ENCODE measurements around the gene NUP98.
"Not testable (repeated sequence)": the region's sequence is repeated elsewhere in the genome, so short reads cannot be mapped to it uniquely, and the experiment has no call there.

NUP98 gene

DNA sequence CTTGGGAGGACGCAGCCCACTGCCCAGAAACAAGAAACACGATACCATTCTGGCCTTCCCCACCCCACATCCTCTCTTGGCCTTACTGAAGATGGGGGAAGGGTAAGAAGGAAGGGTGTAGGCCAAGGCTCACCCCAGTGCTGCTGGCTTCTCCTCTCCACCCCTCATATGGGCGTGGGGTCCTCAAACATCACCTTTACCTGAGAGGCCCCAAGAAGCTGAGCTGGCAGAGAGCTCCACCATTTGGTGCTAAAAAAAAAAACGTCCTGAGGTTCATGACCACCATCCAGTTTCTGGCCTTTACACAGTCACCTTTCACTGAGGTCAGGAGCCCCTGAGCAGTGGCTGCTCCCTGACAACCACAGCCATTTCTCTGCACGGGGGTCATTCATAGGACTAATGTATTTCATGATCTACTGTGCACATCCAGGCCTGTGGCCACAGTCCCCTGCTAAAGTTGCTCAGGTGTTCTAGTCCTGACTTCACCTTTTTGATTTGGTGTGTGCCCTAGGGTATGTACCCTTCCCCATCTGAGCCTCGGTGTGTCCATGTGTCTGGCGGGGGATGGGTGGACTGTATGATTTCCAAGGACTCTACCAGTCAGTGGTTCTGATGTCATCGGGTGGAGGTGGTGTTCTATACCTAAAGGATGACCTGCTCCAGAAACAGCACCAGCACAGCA is 28.3 kb upstream of the NUP98 start:
- no peak for DNase-seq

DNA sequence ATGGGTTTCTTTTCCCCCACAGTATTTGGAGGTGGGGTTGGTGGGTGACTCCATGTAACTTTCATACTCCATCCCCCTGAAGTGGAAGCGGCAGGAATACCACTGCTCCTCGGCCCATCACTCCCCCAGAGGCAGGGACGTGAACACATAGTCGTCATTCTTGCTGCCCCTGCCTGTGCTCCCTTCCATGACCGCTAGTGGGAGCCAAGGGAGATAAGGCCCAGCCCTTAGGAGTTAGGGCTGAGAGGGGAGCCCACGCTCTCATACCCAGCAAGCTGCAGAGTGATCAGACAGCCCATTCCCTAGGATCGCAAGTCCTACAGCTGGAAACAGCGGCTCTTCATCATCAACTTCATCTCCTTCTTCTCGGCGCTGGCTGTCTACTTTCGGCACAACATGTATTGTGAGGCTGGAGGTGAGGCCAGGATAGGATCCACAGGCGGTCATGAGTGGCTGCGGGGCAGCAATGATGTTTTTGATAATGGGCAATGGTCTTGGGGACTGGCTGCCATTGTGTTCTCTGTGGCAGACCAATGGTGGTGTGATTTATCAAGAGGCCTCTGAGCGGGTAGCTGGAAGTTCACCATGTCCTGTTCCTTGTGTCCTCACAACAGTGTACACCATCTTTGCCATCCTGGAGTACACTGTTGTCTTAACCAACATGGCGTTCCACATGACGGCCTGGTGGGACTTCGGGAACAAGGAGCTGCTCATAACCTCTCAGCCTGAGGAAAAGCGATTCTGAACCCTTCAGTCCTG is 27.5 kb upstream of the NUP98 start:
- DNase-seq, result peak; percentile 78 to 88

DNA sequence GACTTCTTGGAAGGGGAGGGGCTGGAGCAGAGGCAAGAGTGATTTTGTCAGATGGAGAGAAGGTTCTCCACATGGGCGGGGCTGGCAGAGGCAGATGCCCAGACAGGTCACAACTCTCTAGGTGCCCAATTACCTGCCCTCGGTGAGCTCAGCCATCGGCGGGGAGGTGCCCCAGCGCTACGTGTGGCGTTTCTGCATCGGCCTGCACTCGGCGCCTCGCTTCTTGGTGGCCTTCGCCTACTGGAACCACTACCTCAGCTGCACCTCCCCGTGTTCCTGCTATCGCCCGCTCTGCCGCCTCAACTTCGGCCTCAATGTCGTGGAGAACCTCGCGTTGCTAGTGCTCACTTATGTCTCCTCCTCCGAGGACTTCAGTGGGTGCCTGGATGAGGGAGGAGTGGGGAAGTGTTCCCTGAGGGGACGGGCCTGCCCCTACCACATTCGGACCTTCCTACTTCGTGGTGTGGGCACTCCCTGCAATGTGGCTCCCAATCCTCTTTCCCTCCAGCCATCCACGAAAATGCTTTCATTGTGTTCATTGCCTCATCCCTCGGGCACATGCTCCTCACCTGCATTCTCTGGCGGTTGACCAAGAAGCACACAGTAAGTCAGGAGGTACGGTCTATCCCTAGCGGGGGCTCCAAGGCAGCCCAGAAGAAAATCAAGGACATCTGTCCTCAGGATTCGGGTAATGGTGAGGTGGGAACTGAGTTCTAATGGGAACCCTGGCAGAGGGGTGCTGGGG is 26.6 kb upstream of the NUP98 start:
- no peak for DNase-seq

DNA sequence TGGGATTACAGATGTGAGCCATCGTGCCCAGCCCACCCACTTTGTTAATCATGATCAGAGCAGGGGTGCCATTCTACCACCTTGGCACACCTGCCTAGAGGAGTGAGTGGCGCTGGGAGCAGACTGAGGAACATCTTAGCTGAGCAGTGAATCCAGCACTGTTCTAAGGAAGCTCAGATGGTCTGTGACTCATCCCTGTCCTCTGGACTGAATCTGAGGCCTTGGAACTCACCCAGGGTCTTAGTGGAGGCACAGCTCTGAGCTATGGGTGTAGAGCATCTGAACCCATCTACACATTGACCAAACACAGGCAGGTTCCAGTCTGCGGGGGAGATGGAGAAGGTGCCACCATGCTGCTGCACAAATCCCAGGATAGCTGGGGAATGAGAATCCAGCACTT is 25.9 kb upstream of the NUP98 start:
- DNase-seq, result no peak

DNA sequence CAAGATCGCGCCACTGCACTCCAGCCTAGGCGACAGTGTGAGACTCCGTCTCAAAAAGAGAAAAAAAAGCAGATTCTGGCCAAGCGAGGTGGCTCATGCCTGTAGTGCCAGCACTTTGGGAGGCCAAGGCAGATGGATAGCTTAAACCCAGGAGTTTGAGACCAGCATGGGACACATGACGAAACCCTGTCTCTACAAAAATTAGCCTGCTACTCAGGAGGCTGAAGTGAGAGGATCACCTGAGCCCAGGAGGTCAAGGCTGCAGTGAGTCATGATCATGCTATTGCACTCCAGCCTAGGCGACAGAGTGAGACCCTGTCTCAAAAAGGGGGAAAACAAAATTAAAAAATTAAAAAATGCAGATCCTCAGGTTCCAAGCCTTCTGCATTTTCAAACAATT is 25.0 kb upstream of the NUP98 start:
- no peak for DNase-seq

DNA sequence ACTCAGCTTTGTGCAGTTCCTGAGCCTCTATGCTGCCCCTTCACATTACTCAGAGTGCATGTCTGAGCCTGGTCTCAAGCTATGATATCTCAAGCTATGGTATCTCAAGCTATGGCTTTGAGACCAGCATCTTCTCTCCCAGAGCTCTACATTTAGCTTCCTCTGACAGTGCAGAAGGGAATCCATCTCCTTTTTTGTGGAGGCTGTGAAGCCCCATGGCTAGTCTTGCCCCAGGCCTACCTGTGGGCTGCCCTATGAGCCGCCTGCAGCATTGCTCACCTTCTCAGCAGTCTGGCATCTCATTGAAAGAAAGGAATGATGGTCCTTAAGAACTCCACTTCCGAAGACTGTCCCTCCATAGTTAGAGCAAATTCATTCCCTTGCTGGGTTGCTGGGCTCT is 23.6 kb upstream of the NUP98 start:
- no peak for DNase-seq

DNA sequence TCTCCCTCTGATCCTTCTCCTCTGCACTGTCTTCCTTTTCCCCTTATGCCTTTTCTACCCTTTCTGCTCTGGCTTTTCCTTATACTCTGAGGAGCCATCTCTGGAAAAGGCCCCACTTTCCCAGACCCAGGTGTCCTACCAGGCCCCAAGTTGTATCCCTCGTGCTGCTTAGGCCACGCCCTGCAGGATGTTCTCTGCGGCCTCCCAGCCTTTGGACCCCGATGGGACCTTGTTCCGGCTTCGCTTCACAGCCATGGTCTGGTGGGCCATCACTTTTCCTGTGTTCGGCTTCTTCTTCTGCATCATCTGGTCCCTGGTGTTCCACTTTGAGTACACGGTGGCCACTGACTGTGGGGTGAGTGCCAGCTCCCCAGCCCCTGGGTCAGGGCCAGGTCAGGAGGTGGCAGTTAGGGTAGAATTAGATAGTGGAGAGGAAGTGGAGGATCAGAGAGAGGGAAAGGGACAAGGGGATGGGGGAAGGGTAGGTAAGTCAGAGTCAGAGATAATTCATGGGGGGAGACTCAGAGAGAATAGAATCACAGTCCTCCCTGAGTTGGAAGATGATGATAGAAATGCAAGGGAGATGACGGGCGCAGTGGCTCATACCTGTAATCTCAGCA is 19.9 kb upstream of the NUP98 start:
- no peak for DNase-seq

DNA sequence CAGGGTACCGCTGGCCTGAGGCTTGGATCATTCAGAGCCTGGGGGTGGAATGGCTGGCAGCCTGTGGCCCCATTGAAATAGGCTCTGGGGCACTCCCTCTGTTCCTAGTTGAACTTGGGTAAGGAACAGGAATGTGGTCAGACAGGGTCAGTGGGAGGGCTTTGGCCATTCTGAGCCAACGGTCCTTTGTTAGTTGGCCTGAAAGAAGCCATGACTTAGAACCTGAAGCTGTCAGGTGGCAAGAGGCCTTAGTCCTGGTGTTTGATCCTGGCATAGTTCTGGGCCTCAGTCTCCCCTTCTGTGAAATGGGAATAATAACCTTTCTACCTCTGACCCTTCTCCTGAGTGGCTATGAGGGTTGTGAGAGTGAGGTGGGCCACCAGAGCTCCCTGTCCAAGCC is 19.3 kb upstream of the NUP98 start:
- DNase-seq, result no peak

DNA sequence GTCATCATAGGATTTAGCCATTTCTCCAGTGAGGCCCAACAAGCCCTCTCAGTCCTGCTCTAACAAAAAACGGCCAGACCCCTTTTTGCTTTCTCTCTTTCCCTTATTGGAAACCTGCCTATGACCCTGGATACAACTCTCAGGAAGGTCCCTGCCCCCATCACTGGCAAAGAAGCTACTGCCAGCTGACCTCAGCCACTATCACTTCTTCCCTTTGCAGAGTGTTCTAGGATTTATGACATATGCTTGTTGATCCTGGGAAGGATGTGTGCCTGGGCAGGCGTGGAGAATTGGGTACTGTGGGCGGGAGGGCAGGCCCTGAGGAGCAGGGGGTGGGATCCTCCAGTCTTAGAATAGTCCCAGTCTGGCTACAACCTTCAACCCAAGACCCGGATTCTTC is 18.5 kb upstream of the NUP98 start:
- DNase-seq, result no peak

DNA sequence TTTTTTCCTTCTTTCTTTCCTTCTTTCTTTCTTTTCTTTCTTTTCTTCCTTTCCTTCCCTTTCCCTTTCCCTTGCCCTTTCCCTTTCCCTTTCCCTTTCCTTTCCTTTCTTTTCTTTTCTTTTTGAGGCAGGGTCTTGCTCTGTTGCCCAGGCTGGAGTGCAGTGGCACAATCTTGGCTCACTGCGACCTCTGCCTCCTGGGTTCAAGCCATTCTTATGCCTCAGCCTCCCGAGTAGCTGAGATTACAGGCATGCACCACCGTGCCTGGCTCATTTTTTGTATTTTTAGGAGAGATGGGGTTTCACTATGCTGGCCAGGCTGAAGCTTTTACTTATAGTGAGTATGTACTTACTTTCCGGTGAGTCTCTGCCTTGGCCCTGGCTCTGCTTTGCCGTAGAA is 17.5 kb upstream of the NUP98 start:
- DNase-seq, result not testable (repeated sequence)

DNA sequence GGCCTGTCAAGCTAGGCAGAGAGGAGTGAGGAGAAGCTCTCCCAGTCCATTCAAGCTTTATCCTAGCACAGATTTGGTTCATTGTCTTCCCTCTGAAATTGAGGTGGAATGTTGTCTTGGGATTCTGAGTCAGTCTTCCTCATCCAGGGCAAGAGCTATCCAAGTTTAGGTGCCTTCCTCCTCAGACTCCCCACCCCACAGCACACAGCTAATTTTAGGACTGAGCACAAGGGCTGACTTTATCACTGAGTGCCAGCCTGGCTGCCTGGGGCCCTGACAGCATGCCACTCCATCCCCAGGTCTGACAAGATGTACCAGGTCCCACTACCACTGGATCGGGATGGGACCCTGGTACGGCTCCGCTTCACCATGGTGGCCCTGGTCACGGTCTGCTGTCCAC is 13.6 kb upstream of the NUP98 start:
- DNase-seq, result no peak

DNA sequence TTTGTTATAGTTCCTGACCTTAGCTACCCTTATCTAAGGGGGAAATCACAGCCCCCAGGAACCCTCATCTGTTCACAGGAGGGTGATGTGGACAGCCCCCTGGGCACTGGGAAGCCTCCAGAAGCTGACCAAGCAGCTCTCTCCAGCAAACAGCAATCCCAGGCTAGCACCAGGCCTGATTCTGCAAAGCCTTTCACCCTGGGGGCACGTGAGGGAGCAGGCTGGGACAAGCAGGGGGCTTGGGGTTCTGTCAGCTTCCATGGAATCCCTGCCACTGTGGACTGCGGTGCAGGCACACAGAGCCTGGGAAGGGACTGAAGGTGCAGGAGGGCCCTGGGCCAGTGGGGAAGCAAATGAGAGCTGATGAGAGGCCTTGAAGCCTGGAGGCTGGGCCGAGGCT is 13.1 kb upstream of the NUP98 start:
- no peak for DNase-seq

DNA sequence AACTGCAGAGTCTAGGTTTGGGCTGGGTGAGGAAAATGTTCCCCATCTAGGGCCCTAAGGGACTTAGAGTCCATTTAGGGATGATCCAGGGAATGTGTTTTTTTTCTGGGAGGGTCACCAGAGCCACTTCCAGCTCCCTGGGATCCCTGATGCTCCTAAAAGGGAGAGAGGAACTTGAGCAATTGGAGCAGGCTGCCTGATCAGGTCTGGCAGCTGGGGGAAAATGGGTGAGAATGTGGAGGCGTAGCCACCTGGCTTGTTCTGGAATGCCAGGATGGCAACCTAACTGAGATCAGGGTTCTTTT is 12.2 kb upstream of the NUP98 start:
- no peak for DNase-seq

DNA sequence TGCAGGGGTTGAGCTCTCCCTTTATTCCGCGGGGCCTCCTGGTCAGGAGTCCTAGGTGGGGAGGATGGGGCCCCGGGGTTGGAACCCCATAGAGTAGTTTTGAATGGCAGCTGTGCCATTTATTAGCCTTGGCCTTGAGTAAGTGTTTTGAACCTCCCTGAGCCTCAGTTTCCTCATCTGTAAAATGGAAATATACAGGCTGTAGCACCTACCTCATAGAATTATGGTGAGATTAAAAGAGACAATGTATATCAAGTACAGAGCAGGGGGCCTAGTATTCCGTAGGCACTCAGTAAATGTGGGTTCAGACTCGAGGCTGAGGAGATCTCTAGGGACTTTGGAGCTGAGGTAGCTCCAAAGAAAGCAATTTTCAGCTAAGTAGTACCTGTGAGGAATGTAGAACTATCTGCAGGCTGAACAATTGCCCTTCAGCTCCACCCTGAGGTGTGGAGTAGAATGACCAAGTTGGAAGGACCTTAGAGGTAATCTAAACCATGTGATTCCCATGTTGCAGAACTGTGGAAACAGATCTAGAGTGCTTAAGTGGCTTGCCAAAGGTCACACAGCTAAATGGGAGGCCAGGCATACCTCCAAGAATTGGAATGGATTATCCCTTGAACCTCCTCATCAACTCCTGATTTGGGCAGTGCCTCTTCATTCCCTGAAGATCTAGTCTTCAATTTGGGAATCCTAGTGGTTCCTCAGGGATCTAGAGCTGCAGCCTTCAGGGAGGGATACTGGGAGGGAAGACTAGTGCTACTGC is 11.7 kb upstream of the NUP98 start:
- DNase-seq, result peak; percentile 37 to 48

DNA sequence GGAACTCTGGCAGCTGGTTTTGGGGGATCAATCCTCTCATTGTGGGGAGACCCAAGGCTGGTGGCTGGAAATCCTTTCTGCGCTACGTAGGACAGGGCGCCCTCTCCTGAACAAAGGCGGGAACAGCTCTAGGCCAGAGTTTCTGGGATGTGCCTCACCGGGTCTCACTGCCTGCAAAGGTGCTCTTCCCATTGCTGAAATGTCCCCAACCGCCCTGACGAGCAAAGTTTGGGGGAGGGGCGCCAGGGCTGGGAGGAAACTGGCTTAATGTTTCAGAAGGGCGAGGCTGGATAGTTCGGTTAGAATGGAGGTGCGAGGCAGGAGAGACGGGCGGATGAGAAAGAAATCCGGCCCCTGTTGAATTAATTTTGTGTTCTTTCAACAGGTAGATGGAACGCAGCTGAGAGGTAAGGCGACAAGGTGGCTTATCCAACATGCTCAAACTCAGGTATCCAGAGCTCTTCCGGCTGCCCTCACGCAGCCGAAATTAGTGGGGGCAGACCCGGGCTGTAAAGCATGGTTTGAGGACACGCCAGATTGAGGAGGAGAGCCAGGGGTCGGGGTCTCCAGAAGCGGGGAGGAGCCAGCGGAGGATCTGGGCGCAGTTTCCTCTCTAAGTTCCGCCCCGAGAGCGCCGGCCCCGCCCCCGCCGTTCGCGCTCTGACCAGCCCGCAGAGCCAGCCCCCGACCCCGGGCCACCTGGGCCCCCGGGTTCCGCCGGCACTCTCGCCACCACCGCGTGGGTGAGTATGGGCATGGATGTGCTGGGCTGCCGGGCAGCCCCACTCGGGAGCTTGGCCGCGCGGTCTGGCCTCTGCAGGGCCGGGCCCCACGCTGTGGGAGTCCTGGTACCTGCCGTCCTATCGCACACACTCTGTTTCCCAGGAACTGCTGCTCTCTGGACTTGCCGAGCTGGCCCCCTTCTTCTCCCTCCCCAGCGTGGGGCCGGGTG is 10.8 kb upstream of the NUP98 start, which contains the start of gene PGAP2:
TSS of gene PGAP2 (plus strand) at position 652 of the 952 bp plus-strand sequence. CDS start 2,700 bp downstream, outside the sequence.
- peak; percentile 43 to 47 for DNase-seq

DNA sequence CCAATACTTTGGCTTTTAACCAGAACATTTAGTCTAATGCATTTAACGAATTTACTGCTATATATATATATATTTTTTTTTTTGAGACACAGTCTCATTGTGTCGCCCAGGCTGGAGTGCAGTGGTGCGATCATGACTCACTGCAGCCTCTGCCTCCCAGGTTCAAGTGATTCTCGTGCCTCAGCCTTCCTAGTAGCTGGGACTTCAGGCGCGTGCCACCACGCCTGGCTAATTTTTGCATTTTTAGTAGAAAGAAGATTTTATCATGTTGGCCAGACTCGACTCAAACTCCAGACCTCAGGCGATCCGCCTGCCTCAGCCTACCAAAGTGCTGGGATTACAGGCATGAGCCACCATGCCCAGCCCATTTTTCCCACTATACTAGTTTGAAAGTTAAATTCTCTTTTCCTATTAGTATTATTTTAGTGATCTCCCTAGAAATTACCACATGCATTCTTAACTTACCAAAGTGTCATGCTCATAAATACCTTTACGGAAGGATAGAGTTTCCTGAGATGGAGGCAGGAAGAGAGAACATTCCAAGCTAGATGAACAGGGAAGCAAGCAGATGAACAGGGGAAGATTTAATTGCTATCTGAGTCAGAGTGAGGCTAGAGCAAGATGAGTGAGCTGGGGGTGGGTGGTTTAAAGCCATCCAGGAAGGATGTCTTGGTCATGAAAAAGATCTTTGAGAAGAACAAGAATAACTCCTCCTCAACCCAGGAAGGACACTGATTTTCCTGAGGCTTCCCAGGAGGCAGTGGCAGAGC is 6.6 kb upstream of the NUP98 start:
- DNase-seq, result no peak

DNA sequence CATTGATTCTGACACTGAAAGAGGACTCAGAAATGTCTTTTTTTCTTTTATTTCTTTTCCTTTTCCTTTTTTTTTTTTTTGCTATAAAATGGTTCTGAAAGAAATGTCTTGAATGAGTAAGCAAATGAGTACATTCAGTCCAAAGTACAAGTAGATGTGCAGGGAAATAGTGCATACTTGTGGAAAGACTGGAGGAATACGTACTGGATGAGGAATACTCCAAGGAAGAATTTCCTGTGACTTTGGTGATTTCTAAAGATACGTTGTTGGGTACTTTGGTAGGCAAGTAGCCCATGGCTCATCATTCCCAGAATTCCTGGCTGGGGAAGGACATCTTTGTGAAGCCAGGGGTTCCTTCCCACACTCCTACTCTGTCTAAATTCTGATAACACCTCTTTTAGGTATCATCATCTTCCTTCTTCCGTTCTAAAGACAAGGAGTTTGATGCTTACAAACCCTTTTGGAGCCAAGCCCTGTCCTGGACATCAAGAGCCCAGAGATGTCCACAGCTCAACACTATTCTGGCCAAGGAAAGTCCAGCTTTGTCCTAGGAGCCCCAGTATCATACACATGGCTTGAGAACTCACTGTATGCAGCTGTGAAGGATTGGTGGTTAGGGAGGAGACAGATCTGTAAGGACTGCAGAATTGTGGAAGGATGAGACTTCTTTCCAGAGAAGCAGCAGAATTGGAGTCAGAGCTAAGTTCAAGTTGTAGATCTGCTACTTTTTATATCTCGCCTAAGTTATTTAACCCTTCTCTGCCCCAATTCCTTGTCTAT is 4.8 kb upstream of the NUP98 start:
- DNase-seq, result no peak

DNA sequence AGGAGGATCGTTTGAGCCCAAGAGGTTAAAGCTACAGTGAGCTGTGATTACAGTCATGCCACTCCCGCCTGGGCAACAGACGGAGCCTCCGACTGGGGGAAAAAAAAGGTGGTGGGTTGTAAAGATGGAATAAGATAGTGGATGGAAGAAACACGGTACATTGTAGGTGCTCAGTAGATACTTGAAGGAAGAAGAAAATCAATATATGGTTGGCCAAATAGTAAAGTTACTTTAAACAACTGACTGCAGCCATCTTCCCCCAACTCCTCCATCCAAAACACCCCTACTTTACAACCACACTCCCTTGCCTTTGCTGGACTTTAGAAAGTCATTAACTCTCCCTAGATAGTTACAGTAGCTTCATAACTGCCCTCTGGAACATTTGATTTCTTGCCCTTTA is 2.5 kb upstream of the NUP98 start:
- no peak for DNase-seq

DNA sequence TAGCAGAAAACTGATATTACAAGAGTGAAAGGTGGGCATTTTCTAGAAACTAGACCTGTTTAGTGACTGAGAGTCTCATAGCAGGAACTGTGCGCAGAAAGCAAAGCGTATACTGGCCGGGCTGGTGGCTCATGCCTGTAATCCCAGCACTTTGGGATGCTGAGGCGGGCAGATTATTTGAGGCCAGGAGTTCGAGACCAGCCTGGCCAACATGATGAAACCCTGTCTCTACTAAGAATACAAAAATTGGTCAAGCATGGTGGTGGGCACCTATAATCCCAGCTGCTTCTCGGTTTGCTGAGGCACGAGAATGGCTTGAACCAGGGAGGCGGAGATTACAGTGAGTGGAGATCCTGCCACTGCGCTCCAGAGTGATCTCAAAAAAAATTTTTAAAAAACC is 1.8 kb upstream of the NUP98 start:
- no peak for DNase-seq

DNA sequence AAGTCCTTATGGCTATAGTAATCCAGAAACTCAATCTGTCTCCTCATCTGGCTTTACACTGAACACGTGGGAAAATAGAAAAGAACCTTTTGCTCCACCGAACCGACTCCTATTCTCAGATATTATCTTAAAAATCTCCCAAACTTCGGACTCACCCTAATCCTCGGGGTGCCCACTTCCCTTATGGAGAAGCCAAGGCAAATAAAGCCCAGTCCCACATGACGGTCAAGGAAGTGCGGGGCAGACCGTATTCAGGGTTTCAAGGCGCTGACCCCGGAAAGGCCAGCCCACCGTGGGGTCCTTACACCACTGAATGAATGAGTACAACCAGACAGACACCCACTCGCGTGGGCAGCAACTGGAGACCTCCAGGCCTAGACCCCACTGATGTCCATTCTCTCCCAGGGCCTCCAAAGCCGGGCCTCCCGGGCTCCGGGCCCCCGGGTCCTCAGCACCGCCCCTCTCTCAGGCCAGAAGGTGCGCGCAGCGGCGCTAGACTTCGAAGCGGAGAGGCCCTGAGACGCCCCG is 489 bp downstream of the NUP98 start:
- DNase-seq, result no peak
